ENCODE measurements around the gene TANC1. TPM values are rescaled to one million over a fixed set of nuclear protein-coding genes. Genes with fewer than 3 reads are reported as not detected.

Gene TANC1
- total RNA-seq, 1 experiment from 2014 or later = 2.5 TPM

DNA sequence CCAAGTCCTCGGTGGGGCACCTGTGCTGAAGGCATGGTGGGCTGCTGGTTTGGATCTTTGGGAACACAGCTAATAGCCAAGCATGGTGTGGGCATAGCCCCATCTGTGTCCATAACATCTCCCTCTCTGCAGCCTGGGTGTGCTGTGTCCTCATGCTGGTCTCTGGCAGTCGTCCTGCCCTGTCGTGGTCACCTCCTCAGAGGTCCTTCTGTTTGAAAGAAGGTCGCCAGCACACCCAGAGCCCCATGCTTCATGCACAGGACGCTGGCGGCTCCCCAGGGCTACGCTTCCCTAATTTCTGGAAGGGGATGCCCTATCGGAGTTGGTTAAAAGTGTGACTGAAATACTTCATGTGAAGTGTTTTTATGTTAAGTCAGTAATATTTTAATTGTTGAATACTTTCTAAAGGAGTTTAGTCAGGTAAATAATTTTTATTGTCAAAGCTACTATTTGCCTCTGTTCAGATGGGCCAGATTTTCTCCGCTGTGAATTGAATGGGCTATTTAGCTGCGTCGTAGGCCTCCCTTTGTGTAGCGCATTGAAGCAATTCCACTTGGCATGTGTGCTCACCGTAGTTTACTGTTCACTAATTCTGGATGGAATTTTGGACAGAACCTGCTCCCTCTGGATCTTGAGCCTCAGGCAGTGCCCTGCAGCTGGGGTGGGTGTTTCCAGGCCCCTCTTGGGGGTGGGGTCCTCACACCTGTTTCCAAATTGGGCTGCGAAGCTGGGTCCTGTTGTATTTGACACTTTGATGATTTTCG, 236.1 kb downstream of the TANC1 start:
- Histone ChIP-seq H3K9me3 (ENCODE audit: control insufficient read depth, low read depth, low read length) (no peaks in the 10 kb centered on the region), H3T11ph (ENCODE audit: low read length) (no peak overlapping the region), H3K9ac (ENCODE audit: extremely low read depth, insufficient read length, low read length) (no peak overlapping the region), H3K4me1 (ENCODE audit: insufficient read depth, low read length) (no peaks in the 10 kb centered on the region), H2AK5ac (ENCODE audit: insufficient read length, low read length) (no peak overlapping the region), H3K18ac (ENCODE audit: insufficient read length, low read depth, low read length) (no peak overlapping the region), H2BK12ac (ENCODE audit: insufficient read length, low read depth, low read length) (no peak overlapping the region), H3K23me2 (ENCODE audit: insufficient read length, low read depth, low read length, poor library complexity, severe bottlenecking) (no peaks in the 10 kb centered on the region), H4K91ac (ENCODE audit: insufficient read length, low read depth, low read length) (no peak overlapping the region), H4K20me1 (ENCODE audit: control insufficient read depth, insufficient read depth, insufficient read length) (no peaks in the 10 kb centered on the region), H3K14ac (ENCODE audit: insufficient read depth, low read length) (no peak overlapping the region), H3K56ac (ENCODE audit: insufficient read length, low read depth, low read length) (no peak overlapping the region), H3K27me3 (ENCODE audit: insufficient read depth, low read length) (peaks cover 12% of the 10 kb centered on the region; the same call in 1 of the 2 replicates), H3K4ac (ENCODE audit: low read depth, low read length) (no peak overlapping the region), H4K5ac (ENCODE audit: insufficient read length, low read depth, low read length) (no peak overlapping the region), H3K4me2 (ENCODE audit: insufficient read depth, insufficient read length, low read length) (no peak overlapping the region), H2BK20ac (ENCODE audit: low read depth, low read length, poor library complexity, severe bottlenecking) (no peak overlapping the region), H3K27ac (ENCODE audit: insufficient read length, low read depth, low read length) (no peak overlapping the region), H3K23ac (ENCODE audit: insufficient read length, low read depth, low read length) (no peak overlapping the region), H2BK5ac (ENCODE audit: insufficient read length, low read length) (no peak overlapping the region), H4K8ac (replicated peaks; ENCODE audit: insufficient read length, low read depth, low read length) (no peak overlapping the region), H2AFZ (ENCODE audit: low read length) (no peak overlapping the region), H2BK15ac (ENCODE audit: low read depth, low read length) (no peak overlapping the region), H3K79me1 (ENCODE audit: insufficient read depth, low read depth, low read length, poor library complexity, severe bottlenecking) (no peaks in the 10 kb centered on the region), H3K79me2 (ENCODE audit: insufficient read depth, low read length) (no peaks in the 10 kb centered on the region), H2BK120ac (ENCODE audit: low read depth, low read length, poor library complexity, severe bottlenecking) (no peak overlapping the region)
- Mint-ChIP-seq H3K4me1 (peaks cover 0 to 4% of the 10 kb centered on the region in 2 experiments; a peak in 2 of 4 replicates), H3K4me3 (no peak overlapping the region), H3K9me3 (no peaks in the 10 kb centered on the region), H3K27me3 (ENCODE audit: low read depth) (peaks cover 30% of the 10 kb centered on the region), H3K36me3 (ENCODE audit: insufficient read depth in 1 of 3, low read depth in 3 of 3) (no peaks in the 10 kb centered on the region), H3K27ac (no peak overlapping the region)
- TF ChIP-seq, protein P1, sequence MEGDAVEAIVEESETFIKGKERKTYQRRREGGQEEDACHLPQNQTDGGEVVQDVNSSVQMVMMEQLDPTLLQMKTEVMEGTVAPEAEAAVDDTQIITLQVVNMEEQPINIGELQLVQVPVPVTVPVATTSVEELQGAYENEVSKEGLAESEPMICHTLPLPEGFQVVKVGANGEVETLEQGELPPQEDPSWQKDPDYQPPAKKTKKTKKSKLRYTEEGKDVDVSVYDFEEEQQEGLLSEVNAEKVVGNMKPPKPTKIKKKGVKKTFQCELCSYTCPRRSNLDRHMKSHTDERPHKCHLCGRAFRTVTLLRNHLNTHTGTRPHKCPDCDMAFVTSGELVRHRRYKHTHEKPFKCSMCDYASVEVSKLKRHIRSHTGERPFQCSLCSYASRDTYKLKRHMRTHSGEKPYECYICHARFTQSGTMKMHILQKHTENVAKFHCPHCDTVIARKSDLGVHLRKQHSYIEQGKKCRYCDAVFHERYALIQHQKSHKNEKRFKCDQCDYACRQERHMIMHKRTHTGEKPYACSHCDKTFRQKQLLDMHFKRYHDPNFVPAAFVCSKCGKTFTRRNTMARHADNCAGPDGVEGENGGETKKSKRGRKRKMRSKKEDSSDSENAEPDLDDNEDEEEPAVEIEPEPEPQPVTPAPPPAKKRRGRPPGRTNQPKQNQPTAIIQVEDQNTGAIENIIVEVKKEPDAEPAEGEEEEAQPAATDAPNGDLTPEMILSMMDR (conservative IDR thresholded peaks at IDR 0.05) = no peak
- no peak for DNase-seq
- no CpG with 5 or more reads among the region's 15 CpGs for WGBS (ENCODE audit: extremely low coverage, insufficient read length, low lambda C conversion rate)
